HCT116 (cell line): Measurements from ENCODE around the gene PRKAG2. TPM values are rescaled to one million over a fixed set of nuclear protein-coding genes. Genes with fewer than 3 reads are reported as not detected.

Source experiments
- ATAC-seq: fragments of 200-7000 bp; cut with Tn5 transposase; 2 replicates; pipeline ENCODE4 v1.9.1; 2020; ENCODE audit warnings: mild to moderate bottlenecking, moderate library complexity
- BruUV-seq: library from RNA; stranded (reverse); fragments of 400-500 nt; replicated peaks from 2 replicates; lab custom pipeline; 2021; lab: Mats Ljungman, UMichigan
- CTCF ChIA-PET: fragments of 300-600 bp; sonication (Branson Sonifier 250); formaldehyde crosslinking; loops from one replicate; lab custom pipeline; 2021; ENCODE audit warnings: antibody characterized with exemption; lab: Charles Lee
- POLR2A ChIA-PET: fragments of 300-600, 350-600 bp; sonication (Branson Sonifier 250); formaldehyde crosslinking; loops from one replicate; lab custom pipeline; 2021; ENCODE audit warnings: antibody characterized with exemption; lab: Charles Lee
- RAD21 ChIA-PET, 2 experiments: fragments of 300-600 bp; sonication (Branson Sonifier 250); formaldehyde crosslinking; loops; one replicate each; lab custom pipeline; 2023; ENCODE audit warnings: low total read pairs in 2 of 2; ENCODE audit not compliant: uncharacterized antibody in 2 of 2, unreplicated experiment in 2 of 2, low non-redundant PET in 1 of 2; lab: Charles Lee
- DNase-seq: peaks from one replicate; pipeline ENCODE4 v3.0.0-alpha.2; 2010; ENCODE audit warnings: low read depth, low spot score
- H2AFZ ChIP-seq: fragments of 200-600 bp; shearing (Covaris generic), sonication (generic); 2 replicates; pipeline ENCODE4 v1.6.1; 2017; ENCODE audit warnings: low read depth, mixed run types, mixed read lengths, antibody characterized with exemption, low read length; ENCODE audit not compliant: poor library complexity, severe bottlenecking
- H3K27ac ChIP-seq: 2 replicates; pipeline ENCODE4 v1.5.1; 2012; ENCODE audit warnings: low read depth, low read length
- H3K27me3 ChIP-seq: fragments of 200-600 bp; sonication (generic); 2 replicates; pipeline ENCODE4 v1.6.1; 2016; ENCODE audit warnings: mixed run types, low read length, mixed read lengths; ENCODE audit not compliant: insufficient read depth
- H3K36me3 ChIP-seq, 2 experiments: fragments of 200-500 bp in 1 of 2; fragments of 200-600 bp in 1 of 2; sonication (Bioruptor generic) in 1 of 2; sonication (generic) in 1 of 2; 2 replicates each; pipeline versions ENCODE4 v1.5.1 to v1.6.1; 2014 to 2016; ENCODE audit warnings: low read length in 2 of 2, inconsistent platforms in 1 of 2, mixed read lengths in 1 of 2, mixed run types in 1 of 2; ENCODE audit not compliant: insufficient read depth in 2 of 2, control insufficient read depth in 1 of 2
- H3K4me1 ChIP-seq, 2 experiments: fragments of 200-600 bp in 1 of 2; sonication (generic) in 1 of 2; 2 replicates each; pipeline versions ENCODE4 v1.5.1 to v1.6.1; 2012 to 2017; ENCODE audit warnings: low read length in 2 of 2, inconsistent platforms in 1 of 2, mild to moderate bottlenecking in 1 of 2, mixed read lengths in 1 of 2, mixed run types in 1 of 2, moderate library complexity in 1 of 2; ENCODE audit not compliant: insufficient read depth in 2 of 2, control insufficient read depth in 1 of 2
- H3K4me2 ChIP-seq: fragments of 200-600 bp; sonication (generic); 2 replicates; pipeline ENCODE4 v1.6.1; 2017; ENCODE audit warnings: mixed run types, low read length, mixed read lengths
- H3K4me3 ChIP-seq, 2 experiments: fragments of 200-600 bp in 1 of 2; sonication (generic) in 1 of 2; replicated peaks in 1 of 2; 2 replicates each; pipeline ENCODE4 v1.5.1; 2011 to 2016; ENCODE audit warnings: low read length in 2 of 2, control low read depth in 1 of 2, low read depth in 1 of 2, mild to moderate bottlenecking in 1 of 2, mixed read lengths in 1 of 2, mixed run types in 1 of 2
- H3K79me2 ChIP-seq: fragments of 200-600 bp; sonication (generic); 2 replicates; pipeline ENCODE4 v1.6.1; 2017; ENCODE audit warnings: mild to moderate bottlenecking, mixed run types, low read length, moderate library complexity, mixed read lengths; ENCODE audit not compliant: insufficient read depth
- H3K9ac ChIP-seq: fragments of 200-600 bp; sonication (generic); 2 replicates; pipeline ENCODE4 v1.6.1; 2016; ENCODE audit warnings: low read length, mixed read lengths
- H3K9me2 ChIP-seq: fragments of 200-600 bp; sonication (generic), shearing (Covaris generic); 2 replicates; pipeline ENCODE4 v1.6.1; 2017; ENCODE audit warnings: mixed run types, mild to moderate bottlenecking, moderate library complexity; ENCODE audit not compliant: insufficient read depth
- H3K9me3 ChIP-seq, 2 experiments: fragments of 200-500 bp in 1 of 2; fragments of 200-600 bp in 1 of 2; sonication (Bioruptor generic) in 1 of 2; sonication (generic) in 1 of 2; 2 replicates each; pipeline ENCODE4 v1.6.1; 2014 to 2017; ENCODE audit warnings: low read length in 2 of 2, mixed read lengths in 2 of 2, inconsistent platforms in 1 of 2, low read depth in 1 of 2, mild to moderate bottlenecking in 1 of 2, mixed run types in 1 of 2, moderate library complexity in 1 of 2; ENCODE audit not compliant: control insufficient read depth in 1 of 2, insufficient read depth in 1 of 2
- H4K20me1 ChIP-seq: fragments of 200-600 bp; sonication (generic), shearing (Covaris generic); 2 replicates; pipeline ENCODE4 v1.6.1; 2017; ENCODE audit warnings: mixed run types, mild to moderate bottlenecking, moderate library complexity; ENCODE audit not compliant: insufficient read depth
- CEBPB ChIP-seq: IDR thresholded peaks from 2 replicates; pipeline ENCODE4 v1.6.1; 2012; ENCODE audit warnings: low read depth
- CTCF ChIP-seq, 3 experiments: fragments of 200-600 bp in 1 of 3; sonication (generic) in 1 of 3; IDR thresholded peaks in 2 of 3; conservative IDR thresholded peaks in 1 of 3; 2 replicates each; pipeline ENCODE4 v1.5.1; 2012 to 2017; ENCODE audit warnings: low read depth in 2 of 3, low read length in 2 of 3, antibody characterized with exemption in 1 of 3, borderline replicate concordance in 1 of 3, control low read depth in 1 of 3, mild to moderate bottlenecking in 1 of 3, mixed read lengths in 1 of 3, mixed run types in 1 of 3, moderate library complexity in 1 of 3; ENCODE audit not compliant: insufficient read depth in 1 of 3
- EGR1 ChIP-seq: IDR thresholded peaks from 2 replicates; pipeline ENCODE4 v1.6.1; 2012; ENCODE audit warnings: low read depth
- EZH2 ChIP-seq: fragments of 200-600 bp; sonication (generic); IDR thresholded peaks from 2 replicates; pipeline ENCODE4 v1.6.1; 2017; ENCODE audit warnings: antibody characterized with exemption, mixed run types
- EZH2phosphoT487 ChIP-seq: fragments of 200-600 bp; IDR thresholded peaks from 2 replicates; pipeline ENCODE4 v1.6.1; 2018; ENCODE audit warnings: antibody characterized with exemption, borderline replicate concordance
- JUND ChIP-seq: IDR thresholded peaks from 2 replicates; pipeline ENCODE4 v1.6.1; 2012
- POLR2A ChIP-seq: IDR thresholded peaks from 2 replicates; pipeline ENCODE4 v1.7.0; 2011; ENCODE audit warnings: borderline replicate concordance; ENCODE audit not compliant: insufficient read depth, insufficient read length; ENCODE audit errors: extremely low read depth
- RAD21 ChIP-seq: IDR thresholded peaks from 2 replicates; pipeline ENCODE4 v1.6.1; 2012; ENCODE audit warnings: low read depth, mild to moderate bottlenecking
- REST ChIP-seq: IDR thresholded peaks from 2 replicates; pipeline ENCODE4 v1.6.1; 2012; ENCODE audit warnings: low read depth
- SP1 ChIP-seq: IDR thresholded peaks from 2 replicates; pipeline ENCODE4 v1.6.1; 2012; ENCODE audit warnings: low read depth
- SRF ChIP-seq: IDR thresholded peaks from 2 replicates; pipeline ENCODE4 v1.6.1; 2012; ENCODE audit warnings: low read depth
- YY1 ChIP-seq: IDR thresholded peaks from 2 replicates; pipeline ENCODE4 v1.6.1; 2011; ENCODE audit warnings: low read length, low read depth, moderate library complexity, mild to moderate bottlenecking; ENCODE audit not compliant: insufficient replicate concordance; ENCODE audit errors: extremely low read depth
- ZFX ChIP-seq: fragments of 450-650 bp; IDR thresholded peaks from 2 replicates; pipeline ENCODE4 v1.6.1; 2017
- intact Hi-C: fragments of 100-400 bp; cut with micrococcal nuclease; formaldehyde crosslinking; loops from 2 replicates; pipeline ENCODE4 v1.10.0; 2022
- total RNA-seq: library from RNA; stranded (reverse); gene quantifications from one replicate; pipeline ENCODE4 v1.2.1, GENCODE V29; 2021; ENCODE audit not compliant: unreplicated experiment

Gene PRKAG2
- total RNA-seq, 1 experiment from 2014 or later, result 23.6 TPM

- BruUV-seq, result no TSS peak
- CTCF ChIA-PET, result no interaction called here
- H3K4me2 ChIP-seq, result peak overlapping the region; percentile 61
Measured at GRCh38 chr7:151897951-151898686, 21.2 kb upstream of the PRKAG2 start.

More at GRCh38 chr7:151897951-151898686, 21.2 kb upstream of the PRKAG2 start:
- TF ChIP-seq CTCF (IDR thresholded peaks at IDR 0.05 in 2 of 3, conservative IDR thresholded peaks at IDR 0.05 in 1 of 3; ENCODE audit: borderline replicate concordance in 1 of 3, insufficient read depth in 1 of 3, low read depth in 2 of 3, low read length in 2 of 3) (no peak), ZFX (no peak), EZH2phosphoT487 (no peak), REST (no peak), SP1 (no peak), YY1 (no peak), EZH2 (no peak), EGR1 (no peak), SRF (no peak), POLR2A (no peak), JUND (no peak), RAD21 (no peak), CEBPB (no peak)
- Histone ChIP-seq H3K79me2 (no peaks in the 10 kb centered on the region), H3K36me3 (no peaks in the 10 kb centered on the region), H2AFZ (peak overlapping the region; percentile 56), H3K9me3 (no peaks in the 10 kb centered on the region), H3K4me1 (peaks cover 0 to 20% of the 10 kb centered on the region in 2 experiments; a peak in 2 of 4 replicates), H3K27ac (no peak overlapping the region), H3K9me2 (no peaks in the 10 kb centered on the region), H3K4me3 (no peak overlapping the region), H3K9ac (no peak overlapping the region), H4K20me1 (no peaks in the 10 kb centered on the region), H3K27me3 (0 out of 2 replicates have a peak, but pooled peaks cover 1% of the 10 kb centered on the region)
- DNase-seq (no peak), ATAC-seq (no peak)
- intact Hi-C loops, result no loop called here
- POLR2A ChIA-PET, result no interaction called here
- RAD21 ChIA-PET, result no interaction called here
